ENCODE measurements around the gene MYRF.

GRCh38 chr11:61761440-61762222, 9.2 kb downstream of the MYRF start:
- TF ChIP-seq CTCF (IDR thresholded peaks at IDR 0.05; ENCODE audit: insufficient read depth, low read depth, low read length) = no peak
- no peak for TF ChIP-seq EZH2 (IDR thresholded peaks at IDR 0.05; ENCODE audit: insufficient read depth, low read length)
